Measurements from ENCODE around the gene ANO1.

Gene ANO1

GRCh38 chr11:70064008-70064725, 13.9 kb upstream of the ANO1 start:
- no peak overlapping the region for H3K4me3 ChIP-seq (ENCODE audit: low read length)
- TF ChIP-seq CTCF (conservative IDR thresholded peaks at IDR 0.05; ENCODE audit: low read length) = no peak
- no peak for DNase-seq (ENCODE audit: low read depth)

GRCh38 chr11:70064726-70065317, 13.3 kb upstream of the ANO1 start:
- no peak for TF ChIP-seq CTCF (conservative IDR thresholded peaks at IDR 0.05; ENCODE audit: low read length)
- no peak overlapping the region for H3K4me3 ChIP-seq (ENCODE audit: low read length)
- no peak for DNase-seq (ENCODE audit: low read depth)

- no peak overlapping the region for H3K4me3 ChIP-seq (ENCODE audit: low read length)
- no peak for DNase-seq (ENCODE audit: low read depth)
- no peak for TF ChIP-seq CTCF (conservative IDR thresholded peaks at IDR 0.05; ENCODE audit: low read length)
These were observed 12.6 kb upstream of the ANO1 start for GRCh38 chr11:70065318-70066135.

GRCh38 chr11:70066136-70066520, 12.0 kb upstream of the ANO1 start:
- TF ChIP-seq CTCF (conservative IDR thresholded peaks at IDR 0.05; ENCODE audit: low read length) = no peak
- H3K4me3 ChIP-seq (ENCODE audit: low read length) = no peak overlapping the region
- DNase-seq (ENCODE audit: low read depth) = no peak

- no peak for TF ChIP-seq CTCF (conservative IDR thresholded peaks at IDR 0.05; ENCODE audit: low read length)
- no peak overlapping the region for H3K4me3 ChIP-seq (ENCODE audit: low read length)
- DNase-seq (ENCODE audit: low read depth) = no peak
These were observed 11.5 kb upstream of the ANO1 start for GRCh38 chr11:70066628-70067027.

- no peak for TF ChIP-seq CTCF (conservative IDR thresholded peaks at IDR 0.05; ENCODE audit: low read length)
- H3K4me3 ChIP-seq (ENCODE audit: low read length) = no peak overlapping the region
- no peak for DNase-seq (ENCODE audit: low read depth)
These were observed 11.1 kb upstream of the ANO1 start for GRCh38 chr11:70067036-70067435.
